GM18526 (cell line): ENCODE measurements around the gene CX3CL1.

ENCODE experiments used
- POLR2A ChIP-seq: IDR thresholded peaks from 3 replicates; pipeline ENCODE4 v1.6.1; 2011; ENCODE audit not compliant: insufficient read length; ENCODE audit errors: extremely low read depth

Gene CX3CL1

DNA sequence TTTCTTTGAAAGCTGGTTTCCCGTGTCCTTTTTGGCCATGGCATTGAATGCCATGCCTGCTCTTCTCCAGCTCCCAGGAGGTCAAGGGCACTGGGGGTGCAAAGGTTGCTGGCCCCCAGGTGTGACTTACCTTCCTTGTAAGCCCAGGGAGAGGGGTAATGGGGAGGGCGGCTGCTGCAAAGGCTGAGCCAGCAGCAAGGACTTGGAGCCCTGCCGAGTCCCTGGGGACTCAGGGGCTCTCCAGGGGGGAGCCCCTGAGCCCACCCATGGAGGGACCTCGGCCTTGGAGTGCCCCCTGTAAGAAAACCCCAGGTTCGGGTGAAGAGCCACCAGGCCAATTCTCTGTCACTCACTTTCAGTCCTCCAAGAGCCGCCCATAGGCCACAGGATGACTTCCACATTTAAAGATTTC is 19.6 kb upstream of the CX3CL1 start:
- TF ChIP-seq POLR2A, result no peak

DNA sequence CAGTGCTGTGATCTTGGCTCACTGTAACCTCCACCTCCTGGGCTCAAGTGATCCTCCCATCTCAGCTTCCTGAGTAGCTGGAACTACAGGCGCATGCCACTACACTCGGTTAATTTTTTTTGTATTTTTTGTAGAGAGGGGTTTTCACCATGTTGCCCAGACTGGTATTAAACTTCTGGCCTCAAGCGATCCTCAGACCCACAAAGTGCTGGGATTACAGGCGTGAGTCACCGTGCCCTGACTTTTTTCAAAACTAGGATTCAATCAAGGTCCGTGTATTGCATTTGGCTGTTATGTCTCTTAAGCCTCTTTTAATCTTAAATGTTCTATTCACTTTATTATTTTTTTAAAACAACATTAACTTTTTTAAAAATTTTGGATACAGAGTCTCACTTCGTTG is 18.0 kb upstream of the CX3CL1 start:
- TF ChIP-seq POLR2A, result no peak

DNA sequence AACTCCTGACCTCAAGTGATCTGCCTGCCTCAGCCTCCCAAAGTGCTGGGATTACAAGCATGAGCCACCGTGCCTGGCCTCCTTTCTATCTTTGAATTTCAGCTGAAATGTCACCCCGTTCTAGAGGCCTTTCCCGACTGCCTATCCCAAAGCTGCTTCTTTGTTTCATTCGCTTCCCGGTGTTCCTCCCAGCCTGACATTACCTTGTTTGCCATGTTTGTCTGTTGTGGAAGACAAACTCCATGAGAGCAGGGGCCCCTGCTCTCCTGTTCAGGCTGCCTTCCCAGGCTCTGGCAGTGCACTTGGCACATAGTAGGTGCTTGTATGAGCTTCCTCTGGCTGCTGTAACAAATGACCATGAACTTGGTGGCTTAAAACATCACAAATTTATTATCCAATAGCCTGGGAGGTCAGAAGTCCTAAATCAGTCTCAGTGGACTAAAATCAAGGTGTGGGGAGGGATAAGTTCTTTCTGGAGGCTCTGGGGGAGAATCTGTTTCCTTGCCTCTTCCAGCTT is 16.3 kb upstream of the CX3CL1 start:
- TF ChIP-seq POLR2A, result no peak

DNA sequence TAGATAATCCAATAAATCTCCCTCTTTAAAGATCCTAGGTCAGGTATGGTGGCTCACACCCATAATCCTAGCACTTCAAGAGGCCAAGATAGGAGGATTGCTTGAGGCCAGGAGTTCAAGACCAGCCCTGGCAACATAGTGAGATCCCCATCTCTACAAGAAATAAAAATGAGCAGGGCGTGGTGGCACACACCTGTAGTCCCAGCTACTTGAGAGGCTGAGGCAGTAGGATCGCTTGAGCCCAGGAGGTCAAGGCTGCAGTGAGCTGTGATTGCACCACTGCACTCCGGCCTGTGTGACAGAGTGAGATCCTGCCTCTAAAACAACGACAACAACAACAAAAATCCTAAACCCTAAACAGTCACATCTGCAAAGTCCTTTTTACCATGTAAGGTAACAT is 15.7 kb upstream of the CX3CL1 start:
- no peak for TF ChIP-seq POLR2A

DNA sequence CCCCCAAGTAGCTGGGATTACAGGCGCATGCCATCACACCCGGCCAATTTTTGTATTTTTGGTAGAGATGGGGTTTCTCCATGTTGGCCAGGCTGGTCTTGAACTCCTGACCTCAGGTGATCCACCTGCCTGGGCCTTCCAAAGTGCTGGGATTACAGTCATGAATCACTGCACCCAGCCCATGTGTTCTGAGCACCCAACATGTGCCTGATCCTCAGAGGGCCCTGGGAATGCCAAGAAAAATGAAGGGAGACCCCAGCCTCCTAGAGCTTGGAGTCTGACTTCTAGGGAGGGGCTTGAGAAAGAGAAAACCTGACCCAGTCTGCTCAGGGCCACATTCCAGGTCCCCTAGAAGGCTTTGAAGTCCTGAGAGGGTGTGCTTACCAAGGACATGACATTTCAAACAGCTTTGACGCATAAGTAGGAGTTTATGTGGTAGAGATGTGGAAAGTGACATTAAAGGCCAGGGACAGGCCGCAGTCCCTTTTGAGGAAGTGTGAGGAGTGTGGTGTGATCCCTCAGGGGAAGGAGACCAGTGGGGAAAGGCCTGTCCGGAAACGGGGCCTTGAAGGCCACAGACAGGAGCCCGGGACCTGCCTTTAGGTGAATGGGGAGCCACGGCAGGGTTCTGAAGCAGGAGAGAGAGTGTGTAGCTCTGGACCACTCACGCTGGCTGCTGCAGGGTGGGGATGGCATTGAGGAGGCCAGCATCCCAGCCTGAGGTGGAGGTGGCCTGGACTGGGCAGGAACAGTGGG is 14.8 kb upstream of the CX3CL1 start:
- no peak for TF ChIP-seq POLR2A

DNA sequence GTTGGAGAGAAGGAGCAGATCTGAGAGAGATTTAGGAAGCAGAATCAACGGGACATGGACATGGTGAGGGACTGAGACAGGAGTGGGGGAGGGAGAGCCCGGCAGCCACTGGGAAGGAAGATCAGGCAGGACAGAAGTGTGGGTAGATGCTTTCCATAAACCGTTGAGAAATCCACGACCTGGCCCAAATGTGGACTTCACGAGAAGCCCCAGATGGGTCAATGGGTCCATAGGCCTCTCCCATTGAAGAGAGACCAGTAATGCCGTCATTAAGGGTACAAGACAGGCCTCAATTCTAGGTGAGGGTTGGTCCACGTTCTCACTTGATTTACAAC is 14.2 kb upstream of the CX3CL1 start:
- TF ChIP-seq POLR2A, result no peak

DNA sequence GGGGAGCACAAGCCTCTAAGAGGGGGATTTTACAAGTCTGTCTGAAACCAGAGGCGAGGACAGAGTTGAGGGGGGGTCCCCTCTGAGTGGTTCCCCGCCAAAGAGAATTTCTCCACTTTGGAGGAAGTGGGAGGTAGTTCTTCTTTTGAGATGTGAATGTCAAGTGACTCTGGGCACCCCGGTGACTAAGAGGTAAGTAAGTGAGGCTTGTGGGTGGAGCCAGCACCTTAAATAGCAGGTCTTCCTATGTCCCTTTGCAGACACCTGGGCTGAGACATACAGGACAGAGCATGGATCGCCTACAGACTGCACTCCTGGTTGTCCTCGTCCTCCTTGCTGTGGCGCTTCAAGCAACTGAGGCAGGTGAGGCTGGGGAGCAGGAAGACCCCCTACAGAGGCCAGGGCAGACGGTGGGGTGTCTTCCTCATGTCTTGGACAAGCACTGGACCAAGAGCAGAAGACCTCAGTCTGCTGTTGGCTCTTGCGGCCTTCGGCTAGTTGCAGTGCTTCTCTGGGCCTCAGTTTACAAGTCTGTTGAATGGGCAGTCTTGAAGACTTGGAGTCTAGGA is 13.7 kb upstream of the CX3CL1 start, which contains the start of gene CCL22:
TSS of gene CCL22 (plus strand) at position 257 of the 569 bp plus-strand sequence. CDS start at position 291, 34 bp downstream.
- peak; percentile 47 for TF ChIP-seq POLR2A

DNA sequence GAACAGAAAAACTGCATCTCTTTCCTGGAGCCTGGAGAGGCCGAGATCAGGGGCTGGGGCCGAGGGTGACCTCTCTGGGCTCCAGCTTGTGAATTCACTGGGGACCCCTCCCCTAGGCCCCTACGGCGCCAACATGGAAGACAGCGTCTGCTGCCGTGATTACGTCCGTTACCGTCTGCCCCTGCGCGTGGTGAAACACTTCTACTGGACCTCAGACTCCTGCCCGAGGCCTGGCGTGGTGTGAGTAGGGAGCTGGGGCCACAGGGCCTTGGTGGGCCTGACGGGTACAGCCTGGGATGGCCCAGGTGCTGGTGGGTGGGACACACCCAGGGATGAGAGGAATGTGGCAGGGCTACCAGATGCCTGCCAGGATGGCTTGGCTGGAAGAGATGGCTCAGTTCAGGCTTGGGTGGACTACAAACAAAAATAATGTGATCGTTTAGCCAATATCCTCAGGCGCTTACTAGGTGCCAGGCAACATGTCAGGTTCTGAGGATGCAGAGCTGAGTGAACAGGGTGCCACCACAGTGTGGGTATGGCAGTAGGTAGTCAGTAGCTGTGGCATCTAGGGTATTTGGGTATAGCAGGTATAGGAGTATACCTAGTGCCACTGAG is 11.9 kb upstream of the CX3CL1 start:
- TF ChIP-seq POLR2A, result no peak

DNA sequence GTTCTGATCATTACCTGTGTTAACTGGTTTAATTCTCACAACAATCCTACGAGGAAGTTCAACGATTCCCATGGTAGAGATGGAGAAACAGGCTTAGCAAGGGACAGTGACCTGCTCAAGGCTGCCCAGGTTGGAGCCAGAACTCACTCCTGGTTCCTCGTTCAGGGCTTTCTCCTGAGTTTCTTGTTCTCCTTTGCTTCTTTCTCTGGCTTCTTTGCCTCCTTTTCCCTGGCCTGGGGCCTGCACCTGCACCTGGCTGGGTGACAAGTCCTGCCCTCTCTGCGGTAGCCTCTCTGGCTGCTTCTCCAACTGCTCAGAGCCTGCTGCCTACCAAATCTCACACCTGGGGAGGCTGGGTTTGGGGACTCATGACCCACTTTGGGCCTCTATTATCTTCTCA is 10.9 kb upstream of the CX3CL1 start:
- no peak for TF ChIP-seq POLR2A

DNA sequence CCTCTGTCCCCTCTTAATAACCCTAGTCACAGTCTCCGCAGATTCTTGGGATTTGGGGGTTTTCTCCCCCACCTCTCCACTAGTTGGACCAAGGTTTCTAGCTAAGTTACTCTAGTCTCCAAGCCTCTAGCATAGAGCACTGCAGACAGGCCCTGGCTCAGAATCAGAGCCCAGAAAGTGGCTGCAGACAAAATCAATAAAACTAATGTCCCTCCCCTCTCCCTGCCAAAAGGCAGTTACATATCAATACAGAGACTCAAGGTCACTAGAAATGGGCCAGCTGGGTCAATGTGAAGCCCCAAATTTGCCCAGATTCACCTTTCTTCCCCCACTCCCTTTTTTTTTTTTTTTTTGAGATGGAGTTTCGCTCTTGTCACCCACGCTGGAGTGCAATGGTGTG is 8.1 kb upstream of the CX3CL1 start:
- no peak for TF ChIP-seq POLR2A

DNA sequence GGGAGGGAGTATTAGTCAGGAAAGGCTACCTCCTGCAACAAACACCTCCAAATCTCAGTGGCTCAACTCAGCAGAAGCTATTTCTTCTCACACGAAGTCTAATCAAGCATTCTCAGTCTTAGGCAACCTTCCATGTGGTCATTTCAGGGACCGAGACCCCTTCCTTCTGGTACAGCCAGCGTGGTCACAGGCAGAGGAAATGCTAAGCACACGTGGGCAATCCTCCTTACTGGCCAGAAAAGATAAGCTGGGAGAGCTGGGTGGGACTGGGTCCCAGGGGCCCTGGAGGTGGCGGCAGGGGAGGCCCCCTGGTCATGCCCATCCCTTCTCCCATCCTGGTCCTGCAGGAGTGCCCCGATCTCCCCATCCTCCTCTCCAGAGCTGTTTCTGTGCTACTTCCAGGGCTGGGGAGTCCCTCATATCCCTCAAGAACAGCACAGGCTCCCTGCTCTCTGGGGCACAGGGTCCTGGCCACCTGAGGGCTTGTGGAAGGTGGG is 5.7 kb upstream of the CX3CL1 start:
- TF ChIP-seq POLR2A, result no peak

DNA sequence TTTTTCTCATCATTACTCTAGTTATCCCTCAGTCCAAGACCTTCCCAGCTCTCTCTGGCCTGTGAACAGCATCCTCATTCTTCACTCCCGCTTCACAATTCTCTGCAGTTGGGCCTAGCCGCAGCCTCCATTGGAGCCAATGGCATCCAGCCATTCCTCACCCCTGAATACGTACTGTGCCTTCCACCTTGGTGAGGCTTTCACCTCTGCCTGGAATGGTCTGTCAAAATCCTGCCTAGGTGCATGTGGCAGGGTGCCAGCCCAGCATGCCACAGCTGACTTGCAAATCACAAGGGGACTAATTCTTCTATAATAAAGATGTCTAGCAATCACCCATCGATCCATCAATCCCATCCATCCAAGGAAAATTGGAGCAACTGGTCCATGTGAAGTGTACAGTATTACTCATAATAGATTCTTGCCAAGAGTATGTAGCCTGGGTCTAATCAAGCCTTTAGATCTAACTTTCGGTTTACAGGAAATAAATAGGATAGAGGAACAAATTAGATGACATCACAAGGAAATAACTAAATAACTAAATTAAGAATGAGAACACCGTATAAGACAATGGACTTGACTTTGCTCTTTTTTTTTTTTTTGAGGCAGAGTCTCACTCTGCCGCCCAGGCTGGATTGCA is 5.1 kb upstream of the CX3CL1 start:
- TF ChIP-seq POLR2A, result no peak

DNA sequence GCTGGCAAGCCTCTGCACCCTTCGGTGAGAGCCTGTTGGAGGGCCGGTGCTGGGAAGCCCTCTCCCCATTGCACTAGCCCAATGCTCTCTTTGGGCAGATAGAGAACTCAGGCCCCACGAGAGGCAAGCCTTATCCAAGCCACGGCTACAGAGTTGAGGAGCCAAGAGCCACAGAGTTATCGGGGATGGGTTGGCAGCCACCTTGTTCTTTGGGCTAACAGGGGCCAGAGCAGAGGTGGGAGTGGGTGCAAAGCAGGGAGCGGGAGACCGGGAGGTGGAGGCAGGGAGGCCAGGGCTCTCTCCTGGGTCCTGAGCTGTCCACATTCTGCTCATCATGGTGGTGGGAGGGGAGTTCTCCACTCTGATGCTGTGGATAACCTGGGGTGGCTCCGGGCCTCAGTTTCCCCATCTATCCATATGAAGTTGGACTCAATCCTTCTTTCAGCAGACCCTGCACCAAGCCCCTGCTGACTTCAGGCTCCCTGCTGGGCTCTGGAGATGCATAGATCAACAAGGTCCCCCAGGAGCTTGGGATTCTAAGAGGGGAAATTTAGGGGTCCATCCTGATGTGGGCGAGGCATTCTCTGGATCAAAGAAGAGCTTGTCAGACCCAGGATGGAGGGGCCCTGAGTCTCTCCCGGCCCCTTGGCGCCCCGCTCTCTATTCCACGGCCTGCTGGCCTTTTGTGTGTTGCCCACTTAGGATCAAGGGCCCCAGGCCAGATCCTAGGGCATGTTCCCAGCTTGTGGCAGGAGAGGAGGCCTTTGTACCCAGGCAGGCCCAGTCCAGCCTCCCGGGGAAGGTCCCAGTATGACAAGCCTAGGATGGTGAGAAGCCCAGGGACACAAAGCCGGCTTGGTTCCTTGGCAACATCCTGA is 557 bp upstream of the CX3CL1 start:
- no peak for TF ChIP-seq POLR2A

DNA sequence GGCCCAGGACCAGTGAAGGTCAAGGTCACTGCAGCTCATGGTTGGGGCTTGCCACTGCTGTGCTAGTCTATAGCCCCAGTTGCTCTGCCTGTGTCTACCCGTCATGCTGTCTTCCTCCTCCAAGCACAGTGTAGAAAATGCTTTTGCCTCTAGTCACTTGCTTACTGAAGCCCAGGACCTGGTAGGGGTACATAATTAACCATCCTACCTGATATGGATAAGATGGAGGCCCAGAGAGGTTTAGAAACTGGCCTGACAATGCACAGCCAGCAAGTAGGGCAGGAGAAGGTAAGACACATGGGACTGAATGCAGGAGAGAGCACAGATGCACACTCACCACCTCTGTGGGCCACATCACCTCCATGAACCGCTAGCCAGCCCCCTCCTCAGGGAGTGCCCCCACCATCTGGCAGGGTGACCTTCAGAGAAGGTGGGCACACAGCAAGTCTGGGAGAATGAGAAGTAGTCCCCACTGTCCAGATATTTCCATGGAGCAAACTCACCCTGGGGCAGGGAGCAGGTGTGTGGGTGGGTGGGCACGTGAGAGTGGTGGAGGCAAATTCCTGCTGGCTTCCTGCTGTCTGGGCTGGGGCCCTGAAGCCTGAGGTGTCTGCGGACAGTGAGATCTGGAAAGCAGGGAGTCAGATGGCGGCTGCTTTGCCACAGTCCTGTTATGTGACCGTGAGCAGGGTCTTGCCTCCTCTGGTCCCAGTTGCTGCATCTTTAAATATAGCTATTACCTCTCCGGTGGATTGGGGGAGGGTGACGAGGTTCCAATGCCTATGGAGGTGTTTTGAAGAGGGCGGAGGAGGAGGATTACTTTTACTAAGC is 1.0 kb downstream of the CX3CL1 start:
- TF ChIP-seq POLR2A, result no peak
